B cell (primary cell): ENCODE measurements around the gene THRB.

Experiments
- CTCF ChIP-seq: fragments of 200-600 bp; IDR thresholded peaks from one replicate; pipeline ENCODE4 v1.8.0; 2022; ENCODE audit warnings: antibody characterized with exemption, mild to moderate bottlenecking
- EZH2 ChIP-seq: IDR thresholded peaks from 2 replicates; pipeline ENCODE4 v1.6.1; 2012; ENCODE audit warnings: borderline replicate concordance, low read depth, mild to moderate bottlenecking, moderate library complexity, low read length; ENCODE audit not compliant: insufficient read depth, poor library complexity, severe bottlenecking

GRCh38 chr3:24388611-24389010 lies 106.0 kb downstream of the THRB start:
- TF ChIP-seq EZH2 (no peak), CTCF (no peak)
